Measurements from ENCODE around the gene MXRA7.

- no peak for TF ChIP-seq CTCF (conservative IDR thresholded peaks at IDR 0.05 in 1 of 2, IDR thresholded peaks at IDR 0.05 in 1 of 2; ENCODE audit: extremely low read depth in 1 of 2, insufficient read depth in 1 of 2, low read depth in 1 of 2, low read length in 2 of 2)
- no peak for TF ChIP-seq EZH2 (IDR thresholded peaks at IDR 0.05; ENCODE audit: borderline replicate concordance, low read length)
These were observed 44.5 kb upstream of the MXRA7 start for GRCh38 chr17:76755285-76755684.
